ENCODE measurements around the gene C1orf185. TPM values are rescaled to one million over a fixed set of nuclear protein-coding genes. Genes with fewer than 3 reads are reported as not detected.
A peak's percentile ranks its signal among the peaks of the same experiment; 100 is the strongest.
"Not testable (repeated sequence)": the region's sequence is repeated elsewhere in the genome, so short reads cannot be mapped to it uniquely, and the experiment has no call there.

The C1orf185 gene
- total RNA-seq, 1 donor from 2014 or later = not detected

DNA sequence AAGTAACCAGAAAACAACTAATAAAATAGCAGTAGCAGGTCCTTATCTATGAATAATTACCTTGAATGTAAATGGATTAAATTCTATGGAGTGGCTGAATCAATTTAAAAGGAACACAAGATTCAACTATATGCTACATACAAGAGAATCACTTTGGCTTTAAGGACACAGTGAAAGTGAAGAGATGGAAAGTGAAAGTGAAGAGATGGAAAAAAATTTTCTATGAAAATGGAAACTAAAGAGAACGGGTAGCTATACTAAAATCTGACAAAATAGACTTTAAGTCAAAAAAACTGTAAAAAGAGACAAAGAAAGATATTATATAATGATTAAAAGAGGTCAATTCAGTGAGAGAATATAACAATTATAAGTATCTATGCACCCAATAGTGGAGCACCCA is 54.7 kb downstream of the C1orf185 start:
- Mint-ChIP-seq H3K4me3 (no peak overlapping the region), H3K4me1 (ENCODE audit: low read depth) (no peaks in the 10 kb centered on the region), H3K27me3 (ENCODE audit: insufficient read depth) (peaks cover 21% of the 10 kb centered on the region), H3K27ac (no peak overlapping the region), H3K36me3 (ENCODE audit: low read depth) (no peaks in the 10 kb centered on the region), H3K9me3 (peaks cover 13% of the 10 kb centered on the region)
- no peak for DNase-seq (ENCODE audit: low spot score)
- intact Hi-C loops (cut with micrococcal nuclease) = no loop called here

DNA sequence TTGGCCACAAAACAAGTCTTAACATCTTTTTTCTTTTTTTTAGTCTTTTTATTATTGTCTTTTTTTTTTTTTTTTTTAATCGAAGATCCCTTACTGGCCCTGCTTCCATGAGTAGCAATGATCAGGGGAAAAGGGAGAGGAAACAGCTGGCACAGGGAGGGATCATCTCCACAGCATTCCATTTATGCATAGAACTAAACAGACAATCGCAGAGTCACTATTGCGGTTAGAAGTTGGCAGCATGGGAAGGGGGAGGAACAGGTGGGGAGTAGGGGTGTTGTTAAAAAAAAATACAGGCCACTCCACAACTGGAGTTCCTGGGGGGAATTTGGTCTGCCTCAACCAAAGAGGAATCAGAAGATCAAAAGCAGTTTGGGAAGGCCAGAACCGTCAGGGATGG is 55.4 kb downstream of the C1orf185 start:
- intact Hi-C loops (cut with micrococcal nuclease) = no loop called here
- H3K36me3 Mint-ChIP-seq (ENCODE audit: low read depth) = no peaks in the 10 kb centered on the region
- H3K4me1 Mint-ChIP-seq (ENCODE audit: low read depth) = no peaks in the 10 kb centered on the region
- H3K27me3 Mint-ChIP-seq (ENCODE audit: insufficient read depth) = peaks cover 21% of the 10 kb centered on the region
- peaks cover 13% of the 10 kb centered on the region for H3K9me3 Mint-ChIP-seq
- no peak overlapping the region for H3K27ac Mint-ChIP-seq
- H3K4me3 Mint-ChIP-seq = no peak overlapping the region
- no peak for DNase-seq (ENCODE audit: low spot score)

DNA sequence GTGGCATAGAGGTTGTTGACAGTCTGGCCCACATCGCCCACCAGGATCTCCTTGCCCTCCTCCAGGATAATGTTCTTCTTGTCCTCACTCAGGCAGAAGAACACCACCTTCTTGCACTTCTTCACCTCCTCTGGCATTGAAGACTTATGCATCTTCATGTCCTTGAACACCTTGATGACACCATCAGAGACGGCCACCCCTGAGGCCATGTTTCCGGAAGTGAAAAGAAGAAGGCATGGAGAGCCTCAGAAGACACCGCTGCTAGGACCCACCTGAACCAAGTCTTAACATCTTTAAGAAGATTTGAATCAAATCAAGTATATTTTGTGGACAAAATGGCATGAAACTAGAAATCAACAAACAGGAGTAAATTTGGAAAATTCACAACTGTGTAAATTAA is 56.2 kb downstream of the C1orf185 start:
- H3K4me3 Mint-ChIP-seq = no peak overlapping the region

DNA sequence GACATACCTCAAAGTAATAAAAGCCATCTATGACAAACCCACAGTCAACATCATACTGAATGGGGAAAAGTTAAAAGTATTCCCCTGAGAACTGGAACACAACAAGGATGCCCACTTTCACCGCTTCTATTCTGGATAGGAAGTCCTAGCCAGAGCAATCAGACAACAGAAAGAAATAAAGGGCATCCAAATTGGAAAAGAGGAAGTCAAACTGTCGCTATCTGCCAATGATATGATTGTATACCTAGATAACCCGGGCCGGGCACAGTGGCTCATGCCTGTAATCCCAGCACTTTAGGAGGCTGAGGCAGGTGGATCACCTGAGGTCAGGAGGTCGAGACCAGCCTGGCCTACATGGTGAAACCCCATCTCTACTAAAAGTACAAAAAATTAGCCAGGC is 60.5 kb downstream of the C1orf185 start:
- H3K4me1 Mint-ChIP-seq (ENCODE audit: low read depth); H3K4me3 Mint-ChIP-seq; H3K27ac Mint-ChIP-seq; H3K9me3 Mint-ChIP-seq; H3K36me3 Mint-ChIP-seq (ENCODE audit: low read depth); intact Hi-C loops (cut with micrococcal nuclease); DNase-seq (ENCODE audit: low spot score): not testable (repeated sequence)
- peaks cover 20% of the 10 kb centered on the region for H3K27me3 Mint-ChIP-seq (ENCODE audit: insufficient read depth)

More for the DNA sequence above, 56.2 kb downstream of the C1orf185 start:
- DNase-seq (ENCODE audit: low spot score) = no peak
- H3K36me3 Mint-ChIP-seq (ENCODE audit: low read depth) = no peaks in the 10 kb centered on the region
- H3K27me3 Mint-ChIP-seq (ENCODE audit: insufficient read depth) = peaks cover 21% of the 10 kb centered on the region
- no peaks in the 10 kb centered on the region for H3K4me1 Mint-ChIP-seq (ENCODE audit: low read depth)
- H3K27ac Mint-ChIP-seq = no peak overlapping the region
- H3K9me3 Mint-ChIP-seq = peaks cover 13% of the 10 kb centered on the region
- intact Hi-C loops (cut with micrococcal nuclease) = no loop called here

- intact Hi-C loops (cut with micrococcal nuclease) = no loop called here
- Mint-ChIP-seq H3K27ac (no peak overlapping the region), H3K27me3 (ENCODE audit: insufficient read depth) (peaks cover 12% of the 10 kb centered on the region), H3K36me3 (ENCODE audit: low read depth) (no peaks in the 10 kb centered on the region), H3K4me1 (ENCODE audit: low read depth) (no peaks in the 10 kb centered on the region), H3K4me3 (no peak overlapping the region), H3K9me3 (no peaks in the 10 kb centered on the region)
- DNase-seq (ENCODE audit: low spot score) = no peak
Observed at GRCh38 chr1:51165540-51165939, 63.5 kb downstream of the C1orf185 start.

DNA sequence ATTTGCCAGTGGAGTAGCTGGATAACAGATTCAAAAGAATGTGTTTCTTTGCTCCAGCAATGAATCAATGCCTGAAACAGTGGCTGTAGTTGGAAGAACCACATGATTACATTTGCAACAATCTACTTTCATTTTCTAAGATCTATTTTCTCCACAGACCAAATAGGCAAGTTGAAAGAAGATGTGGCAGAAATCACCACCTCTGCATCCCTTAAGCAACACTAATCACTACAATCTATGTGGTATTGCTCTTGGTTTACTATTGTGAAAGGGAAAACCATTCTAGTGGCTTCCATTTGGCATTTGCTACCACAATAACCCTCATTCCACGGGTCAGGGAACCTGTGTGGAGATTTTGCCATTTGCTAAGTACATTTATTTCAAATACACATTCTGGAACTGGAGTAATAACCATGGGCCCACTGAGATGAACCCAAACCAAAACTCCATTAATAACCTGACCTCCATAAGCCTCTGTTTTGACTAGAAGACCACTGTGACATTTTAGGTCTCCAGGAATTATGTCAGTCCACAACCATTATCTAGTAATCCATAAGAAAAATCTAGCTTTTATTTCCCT is 66.3 kb downstream of the C1orf185 start:
- H3K27me3 Mint-ChIP-seq (ENCODE audit: insufficient read depth) = peaks cover 15% of the 10 kb centered on the region
- no peak overlapping the region for H3K4me3 Mint-ChIP-seq
- H3K27ac Mint-ChIP-seq = no peak overlapping the region
- no peaks in the 10 kb centered on the region for H3K4me1 Mint-ChIP-seq (ENCODE audit: low read depth)
- intact Hi-C loops (cut with micrococcal nuclease) = no loop called here
- no peaks in the 10 kb centered on the region for H3K9me3 Mint-ChIP-seq
- DNase-seq (ENCODE audit: low spot score) = no peak
- H3K36me3 Mint-ChIP-seq (ENCODE audit: low read depth) = no peaks in the 10 kb centered on the region

DNA sequence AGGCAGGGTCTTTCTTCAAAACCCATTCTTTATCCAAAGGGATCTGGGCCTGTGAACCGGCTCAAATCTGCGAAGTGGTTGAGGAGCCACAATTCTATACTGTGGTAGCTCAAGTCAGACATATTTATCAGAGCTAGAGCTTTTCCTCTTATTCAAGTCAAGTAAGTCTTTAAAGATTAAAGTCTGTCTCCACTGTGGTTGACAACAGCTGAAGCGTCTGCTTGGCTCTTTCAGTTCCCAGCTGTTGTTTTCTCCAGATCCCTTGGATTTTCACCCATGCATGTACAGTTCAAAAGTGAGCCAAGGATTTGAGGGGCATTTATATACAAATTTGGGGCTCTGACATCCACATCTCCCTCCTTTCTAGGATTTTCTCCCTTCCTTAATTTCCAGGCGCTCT is 66.9 kb downstream of the C1orf185 start:
- DNase-seq (ENCODE audit: low spot score) = no peak
- Mint-ChIP-seq H3K27me3 (ENCODE audit: insufficient read depth) (peaks cover 13% of the 10 kb centered on the region), H3K9me3 (no peaks in the 10 kb centered on the region), H3K4me1 (ENCODE audit: low read depth) (no peaks in the 10 kb centered on the region), H3K27ac (no peak overlapping the region), H3K36me3 (ENCODE audit: low read depth) (no peaks in the 10 kb centered on the region), H3K4me3 (no peak overlapping the region)
- intact Hi-C loops (cut with micrococcal nuclease) = no loop called here

DNA sequence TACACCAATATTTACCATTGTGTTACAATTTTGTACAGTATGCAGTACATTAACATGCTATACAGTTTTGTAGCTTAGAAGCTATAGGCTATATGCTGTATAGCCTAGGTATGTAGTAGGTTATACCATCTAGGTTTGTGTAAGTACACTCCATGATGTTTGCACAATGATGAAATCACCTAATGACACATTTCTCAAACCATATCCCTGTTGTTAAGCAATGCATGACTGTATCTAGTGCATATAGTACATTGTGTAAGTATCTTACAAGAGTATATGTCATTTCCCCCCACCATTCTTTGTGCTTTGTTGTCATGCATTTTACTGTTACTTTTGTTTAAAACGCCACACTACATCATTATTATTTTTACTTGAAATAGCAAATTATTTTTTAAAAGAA is 68.3 kb downstream of the C1orf185 start:
- Mint-ChIP-seq H3K27me3 (ENCODE audit: insufficient read depth) (peaks cover 18% of the 10 kb centered on the region), H3K4me3 (no peak overlapping the region), H3K9me3 (no peaks in the 10 kb centered on the region), H3K4me1 (ENCODE audit: low read depth) (no peaks in the 10 kb centered on the region), H3K27ac (no peak overlapping the region), H3K36me3 (ENCODE audit: low read depth) (no peaks in the 10 kb centered on the region)
- intact Hi-C loops (cut with micrococcal nuclease) = no loop called here
- no peak for DNase-seq (ENCODE audit: low spot score)

GRCh38 chr1:51172811-51173210 is 70.8 kb downstream of the C1orf185 start:
- Mint-ChIP-seq H3K4me1 (ENCODE audit: low read depth) (no peaks in the 10 kb centered on the region), H3K36me3 (ENCODE audit: low read depth) (no peaks in the 10 kb centered on the region), H3K4me3 (no peak overlapping the region), H3K27me3 (ENCODE audit: insufficient read depth) (peaks cover 26% of the 10 kb centered on the region), H3K9me3 (no peaks in the 10 kb centered on the region), H3K27ac (no peak overlapping the region)
- DNase-seq (ENCODE audit: low spot score) = no peak
- intact Hi-C loops (cut with micrococcal nuclease) = no loop called here

- Mint-ChIP-seq H3K4me3 (no peak overlapping the region), H3K9me3 (no peaks in the 10 kb centered on the region), H3K4me1 (ENCODE audit: low read depth) (no peaks in the 10 kb centered on the region), H3K27ac (no peak overlapping the region), H3K27me3 (ENCODE audit: insufficient read depth) (peaks cover 28% of the 10 kb centered on the region), H3K36me3 (ENCODE audit: low read depth) (no peaks in the 10 kb centered on the region)
- intact Hi-C loops (cut with micrococcal nuclease) = no loop called here
- no peak for DNase-seq (ENCODE audit: low spot score)
Observed at GRCh38 chr1:51175278-51175677, 73.2 kb downstream of the C1orf185 start.

DNA sequence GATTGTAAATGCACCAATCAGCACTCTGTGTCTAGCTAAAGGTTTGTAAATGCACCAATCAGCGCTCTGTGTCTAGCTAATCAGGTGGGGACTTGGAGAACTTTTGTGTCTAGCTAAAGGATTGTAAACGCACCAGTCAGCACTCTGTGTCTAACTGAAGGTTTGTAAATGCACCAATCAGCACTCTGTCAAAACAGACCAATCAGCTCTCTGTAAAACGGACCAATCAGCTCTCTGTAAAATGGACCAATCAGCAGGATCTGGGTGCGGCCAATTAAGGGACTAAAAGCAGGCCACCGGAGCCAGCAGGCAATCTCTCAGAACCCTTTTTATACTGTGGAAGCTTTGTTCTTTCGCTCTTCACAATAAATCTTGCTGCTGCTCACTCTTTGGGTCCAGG is 76.0 kb downstream of the C1orf185 start:
- intact Hi-C loops (cut with micrococcal nuclease); H3K27ac Mint-ChIP-seq; H3K9me3 Mint-ChIP-seq; H3K4me3 Mint-ChIP-seq; H3K36me3 Mint-ChIP-seq (ENCODE audit: low read depth); DNase-seq (ENCODE audit: low spot score); H3K4me1 Mint-ChIP-seq (ENCODE audit: low read depth): not testable (repeated sequence)
- peaks cover 35% of the 10 kb centered on the region for H3K27me3 Mint-ChIP-seq (ENCODE audit: insufficient read depth)

- Mint-ChIP-seq H3K9me3 (no peaks in the 10 kb centered on the region), H3K4me3 (no peak overlapping the region), H3K4me1 (ENCODE audit: low read depth) (no peaks in the 10 kb centered on the region), H3K27ac (no peak overlapping the region), H3K36me3 (ENCODE audit: low read depth) (no peaks in the 10 kb centered on the region), H3K27me3 (ENCODE audit: insufficient read depth) (peaks cover 13% of the 10 kb centered on the region)
- intact Hi-C loops (cut with micrococcal nuclease) = no loop called here
- no peak for DNase-seq (ENCODE audit: low spot score)
Observed at GRCh38 chr1:51188230-51188629, 86.2 kb downstream of the C1orf185 start.

GRCh38 chr1:51189421-51190073 is 87.5 kb downstream of the C1orf185 start:
- no peaks in the 10 kb centered on the region for H3K9me3 Mint-ChIP-seq
- DNase-seq (ENCODE audit: low spot score) = peak; percentile 11
- H3K4me1 Mint-ChIP-seq (ENCODE audit: low read depth) = no peaks in the 10 kb centered on the region
- no peak overlapping the region for H3K4me3 Mint-ChIP-seq
- H3K27ac Mint-ChIP-seq = no peak overlapping the region
- peaks cover 9% of the 10 kb centered on the region for H3K27me3 Mint-ChIP-seq (ENCODE audit: insufficient read depth)
- intact Hi-C loops (cut with micrococcal nuclease) = loop anchor here (1.0 to 2.0 kb wide), 4 partner anchors 47 to 415 kb away; partner anchors contain the start of gene RNF11
- no peaks in the 10 kb centered on the region for H3K36me3 Mint-ChIP-seq (ENCODE audit: low read depth)
